ENCODE results near the gene ABLIM2. TPM values are rescaled to one million over a fixed set of nuclear protein-coding genes. Genes with fewer than 3 reads are reported as not detected.

ABLIM2 gene
- polyA plus RNA-seq, 1 donor from 2014 or later, result 14.9 TPM

- H3K9ac ChIP-seq (ENCODE audit: low read length), result no peak overlapping the region
- H4K20me1 ChIP-seq (ENCODE audit: insufficient read depth), result no peaks in the 10 kb centered on the region
- no peaks in the 10 kb centered on the region for H3K9me3 ChIP-seq (ENCODE audit: low read length)
- H3K27me3 ChIP-seq (ENCODE audit: insufficient read depth, low read depth, low read length), result no peaks in the 10 kb centered on the region
- no peaks in the 10 kb centered on the region for H3K79me2 ChIP-seq (replicated peaks; ENCODE audit: insufficient read depth, low read length)
- H3K27ac ChIP-seq (ENCODE audit: low read length), result no peak overlapping the region
- H3K9me2 ChIP-seq (ENCODE audit: insufficient read depth, low read length), result no peaks in the 10 kb centered on the region
- no peak overlapping the region for H3K4me2 ChIP-seq (ENCODE audit: low read length)
- no peaks in the 10 kb centered on the region for H3F3A ChIP-seq (ENCODE audit: insufficient read depth, low read length, poor library complexity, severe bottlenecking)
- no peak overlapping the region for H2AFZ ChIP-seq (ENCODE audit: low read depth, low read length)
- TF ChIP-seq MXI1 (conservative IDR thresholded peaks at IDR 0.05; ENCODE audit: poor library complexity, severe bottlenecking) (no peak), EZH2 (IDR thresholded peaks at IDR 0.05; ENCODE audit: borderline replicate concordance, insufficient read depth, low read length, poor library complexity, severe bottlenecking) (no peak), SMC3 (conservative IDR thresholded peaks at IDR 0.05; ENCODE audit: poor library complexity) (no peak), POLR2AphosphoS5 (IDR thresholded peaks at IDR 0.05) (no peak)
- no peaks in the 10 kb centered on the region for H3K36me3 ChIP-seq (ENCODE audit: insufficient read depth, low read length)
- H3K4me3 ChIP-seq (ENCODE audit: low read length), result no peak overlapping the region
These were observed 107.0 kb downstream of the ABLIM2 start for GRCh38 chr4:8051644-8052043.

- no peak overlapping the region for H3K9ac ChIP-seq (ENCODE audit: low read length)
- H3K4me2 ChIP-seq (ENCODE audit: low read length), result no peak overlapping the region
- no peak for TF ChIP-seq EZH2 (IDR thresholded peaks at IDR 0.05; ENCODE audit: borderline replicate concordance, insufficient read depth, low read length, poor library complexity, severe bottlenecking)
- TF ChIP-seq CTCF (IDR thresholded peaks at IDR 0.05; ENCODE audit: poor library complexity, severe bottlenecking), result no peak
- no peak for TF ChIP-seq MXI1 (conservative IDR thresholded peaks at IDR 0.05; ENCODE audit: poor library complexity, severe bottlenecking)
- TF ChIP-seq REST (IDR thresholded peaks at IDR 0.05; ENCODE audit: borderline replicate concordance), result no peak
- no peak for TF ChIP-seq POLR2AphosphoS5 (IDR thresholded peaks at IDR 0.05)
- TF ChIP-seq EP300 (conservative IDR thresholded peaks at IDR 0.05; ENCODE audit: poor library complexity, severe bottlenecking), result no peak
- no peak for TF ChIP-seq TAF1 (IDR thresholded peaks at IDR 0.05; ENCODE audit: low read depth)
- TF ChIP-seq SMC3 (conservative IDR thresholded peaks at IDR 0.05; ENCODE audit: poor library complexity), result no peak
- no peak for TF ChIP-seq RAD21 (conservative IDR thresholded peaks at IDR 0.05)
These were observed 107.9 kb downstream of the ABLIM2 start for GRCh38 chr4:8050555-8051206.

More at GRCh38 chr4:8050555-8051206, 107.9 kb downstream of the ABLIM2 start:
- H3K9me2 ChIP-seq (ENCODE audit: insufficient read depth, low read length), result no peaks in the 10 kb centered on the region
- H2AFZ ChIP-seq (ENCODE audit: low read depth, low read length), result no peak overlapping the region
- H3K79me2 ChIP-seq (replicated peaks; ENCODE audit: insufficient read depth, low read length), result no peaks in the 10 kb centered on the region
- no peaks in the 10 kb centered on the region for H3F3A ChIP-seq (ENCODE audit: insufficient read depth, low read length, poor library complexity, severe bottlenecking)
- H3K9me3 ChIP-seq (ENCODE audit: low read length), result no peaks in the 10 kb centered on the region
- no peak overlapping the region for H3K27ac ChIP-seq (ENCODE audit: low read length)
- no peaks in the 10 kb centered on the region for H4K20me1 ChIP-seq (ENCODE audit: insufficient read depth)
- H3K4me3 ChIP-seq (ENCODE audit: low read length), result no peak overlapping the region
- no peaks in the 10 kb centered on the region for H3K27me3 ChIP-seq (ENCODE audit: insufficient read depth, low read depth, low read length)
- H3K36me3 ChIP-seq (ENCODE audit: insufficient read depth, low read length), result no peaks in the 10 kb centered on the region

Data from neural cell (in vitro differentiated cells).